HepG2 (cell line): Measurements from ENCODE around the gene P4HB. TPM values are rescaled to one million over a fixed set of nuclear protein-coding genes. Genes with fewer than 3 reads are reported as not detected.

Experiments
- ATAC-seq: fragments of 200-7000 bp; cut with Tn5 transposase; 3 replicates; pipeline ENCODE4 v1.9.1; 2020; ENCODE audit warnings: mild to moderate bottlenecking, moderate library complexity
- BruUV-seq: library from RNA; stranded (reverse); fragments of 400-500 nt; replicated peaks from 2 replicates; lab custom pipeline; 2021; lab: Mats Ljungman, UMichigan
- CTCF ChIA-PET: fragments of 300-600 bp; formaldehyde crosslinking; extraction: SDS; loops from one replicate; lab custom pipeline; 2021; ENCODE audit warnings: low total read pairs, inconsistent platforms, low intra/inter-chr PET ratio; lab: Yijun Ruan, JAX
- POLR2A ChIA-PET: fragments of 350-600 bp; sonication (Branson Sonifier 250); formaldehyde crosslinking; loops from one replicate; lab custom pipeline; 2020; ENCODE audit warnings: antibody characterized with exemption, inconsistent platforms; lab: Yijun Ruan, JAX
- DNase-seq: peaks from one replicate; pipeline ENCODE4 v3.0.0-alpha.2; 2015; ENCODE audit warnings: low spot score
- FAIRE-seq: peaks from 3 replicates; lab custom pipeline; 2011; peaks lifted over from hg19 to GRCh38; lab: Jason Lieb, UNC
- H2AFZ ChIP-seq: one replicate; pipeline ENCODE4 v1.6.1; 2011; ENCODE audit warnings: low read length, inconsistent platforms
- H3K27ac ChIP-seq: fragments of 300-600 bp; 3 replicates; pipeline ENCODE4 v1.8.0; 2011; ENCODE audit warnings: mixed run types, mild to moderate bottlenecking, mixed read lengths, low read length, inconsistent platforms; ENCODE audit not compliant: insufficient read depth; ENCODE audit errors: extremely low read length
- H3K27me3 ChIP-seq, 2 experiments: fragments of 200-600 bp in 1 of 2; 2 replicates in 1 of 2; 3 replicates in 1 of 2; pipeline versions ENCODE4 v1.6.0 to v1.8.0; 2011; ENCODE audit warnings: low read length in 2 of 2, mild to moderate bottlenecking in 2 of 2, moderate library complexity in 2 of 2, inconsistent platforms in 1 of 2; ENCODE audit not compliant: insufficient read depth in 2 of 2, control insufficient read depth in 1 of 2
- H3K36me3 ChIP-seq, 2 experiments: fragments of 200-600 bp in 1 of 2; replicated peaks in 1 of 2; 2 replicates in 1 of 2; 3 replicates in 1 of 2; pipeline versions ENCODE4 v1.5.1 to v1.8.0; 2011; ENCODE audit warnings: low read length in 2 of 2, inconsistent platforms in 1 of 2; ENCODE audit not compliant: insufficient read depth in 2 of 2, control insufficient read depth in 1 of 2
- H3K4me1 ChIP-seq: 2 replicates; pipeline ENCODE4 v1.5.1; 2012; ENCODE audit warnings: low read length, inconsistent platforms; ENCODE audit not compliant: insufficient read depth
- H3K4me2 ChIP-seq: 2 replicates; pipeline ENCODE4 v1.6.0; 2011; ENCODE audit warnings: low read depth, low read length, inconsistent platforms
- H3K4me3 ChIP-seq, 3 experiments: fragments of 200-600 bp in 1 of 3; sonication (generic), shearing (Covaris generic) in 1 of 3; replicated peaks in 1 of 3; 2 replicates each; pipeline ENCODE4 v1.5.1; 2011 to 2016; ENCODE audit warnings: low read length in 3 of 3, inconsistent platforms in 2 of 3, low read depth in 2 of 3, mild to moderate bottlenecking in 2 of 3, control low read depth in 1 of 3, mixed read lengths in 1 of 3; ENCODE audit not compliant: insufficient read depth in 1 of 3
- H3K79me2 ChIP-seq: one replicate; pipeline ENCODE4 v1.6.1; 2011; ENCODE audit warnings: low read length, inconsistent platforms; ENCODE audit not compliant: insufficient read depth
- H3K9ac ChIP-seq: 2 replicates; pipeline ENCODE4 v1.6.0; 2011; ENCODE audit warnings: mild to moderate bottlenecking, low read depth, low read length, inconsistent platforms; ENCODE audit not compliant: insufficient read depth
- H3K9me3 ChIP-seq: 2 replicates; pipeline ENCODE4 v1.5.1; 2012; ENCODE audit warnings: mild to moderate bottlenecking, low read length
- H4K20me1 ChIP-seq: 2 replicates; pipeline ENCODE4 v1.6.0; 2011; ENCODE audit warnings: inconsistent platforms, mild to moderate bottlenecking, low read length, moderate library complexity; ENCODE audit not compliant: insufficient read depth
- CCAR2 ChIP-seq: fragments of 200-400 bp; formaldehyde crosslinking; optimal IDR thresholded peaks from 2 replicates; pipeline ENCODE3; 2018; ENCODE audit warnings: low read depth, mild to moderate bottlenecking, low read length, moderate library complexity
- HHEX ChIP-seq: IDR thresholded peaks from 2 replicates; pipeline ENCODE4 v1.6.1; 2016; ENCODE audit warnings: control low read depth
- HNF4G ChIP-seq, 2 experiments: sonication (generic) in 1 of 2; formaldehyde crosslinking in 1 of 2; IDR thresholded peaks; 2 replicates each; pipeline versions ENCODE4 v1.4.0 to v1.6.1; 2011 to 2020; ENCODE audit warnings: borderline replicate concordance in 2 of 2, low read depth in 2 of 2, mild to moderate bottlenecking in 2 of 2, low read length in 1 of 2, missing genetic modification reagents in 1 of 2, moderate library complexity in 1 of 2
- HOXA3 ChIP-seq: sonication (generic); formaldehyde crosslinking; IDR thresholded peaks from 2 replicates; pipeline ENCODE4 v1.5.0; 2020; ENCODE audit warnings: missing genetic modification reagents
- KLF16 ChIP-seq, 2 experiments: sonication (generic) in 1 of 2; formaldehyde crosslinking in 1 of 2; IDR thresholded peaks; 2 replicates each; pipeline versions ENCODE4 v1.6.1 to v1.8.0; 2016 to 2023; ENCODE audit warnings: missing genetic modification reagents in 2 of 2, missing compliant biosample characterization in 1 of 2
- RCOR2 ChIP-seq: IDR thresholded peaks from 2 replicates; pipeline ENCODE4 v1.6.1; 2016; ENCODE audit warnings: missing biosample characterization, missing genetic modification reagents
- SMAD1 ChIP-seq: sonication (generic); formaldehyde crosslinking; IDR thresholded peaks from 2 replicates; pipeline ENCODE4 v1.4.0; 2020; ENCODE audit warnings: missing genetic modification reagents, low read depth, mild to moderate bottlenecking, borderline replicate concordance
- ZBTB38 ChIP-seq: sonication (generic); formaldehyde crosslinking; IDR thresholded peaks from 2 replicates; pipeline ENCODE4 v1.5.1; 2020; ENCODE audit warnings: mild to moderate bottlenecking, missing genetic modification reagents
- ZMYM3 ChIP-seq: sonication (generic); formaldehyde crosslinking; IDR thresholded peaks from 2 replicates; pipeline ENCODE4 v1.5.1; 2020; ENCODE audit warnings: mild to moderate bottlenecking, missing genetic modification reagents
- WGBS: methylation state at CpG from one replicate; pipeline ENCODE4 v1.1.6; 2017; ENCODE audit warnings: low lambda C conversion rate; 5-methylcytosine and 5-hydroxymethylcytosine counted together
- in situ Hi-C: cut with HindIII; loops from 2 replicates; pipeline ENCODE4 v1.10.0; 2017; ENCODE audit warnings: low pct_unique_long_range_greater_than_20kb; ENCODE audit not compliant: extremely low pct_ligation_motif_present
- intact Hi-C: fragments of 100-400 bp; cut with micrococcal nuclease; formaldehyde crosslinking; loops from one replicate; pipeline ENCODE4 v1.10.0; 2022; ENCODE audit not compliant: unreplicated experiment
- polyA plus RNA-seq, 8 experiments: library from polyadenylated mRNA; depleted of rRNA in 3 of 8; stranded (reverse) in 7 of 8; unstranded in 1 of 8; fragments of >200 nt; fragmentation: Illumina TruSeq in 4 of 8; extraction: Trizol in 4 of 8; gene quantifications; 2 replicates each; pipeline versions ENCODE4 v1.2.1 to v1.2.3, GENCODE V29; 2011 to 2016; ENCODE audit warnings: low read depth in 4 of 8, missing spikeins in 1 of 8, mixed read lengths in 1 of 8; ENCODE audit not compliant: insufficient read depth in 1 of 8
- total RNA-seq, 5 experiments: library from RNA; depleted of rRNA; stranded (reverse); fragments of >200 nt; fragmentation: Illumina TruSeq; extraction: Trizol; gene quantifications; 2 replicates each; pipeline ENCODE4 v1.2.3, GENCODE V29; 2016; ENCODE audit warnings: low read depth in 1 of 5
- TF ChIP-seq, protein P1 (sequence below): sonication (generic); formaldehyde crosslinking; IDR thresholded peaks from 2 replicates; pipeline ENCODE4 v1.5.1; 2020; ENCODE audit warnings: missing genetic modification reagents, mild to moderate bottlenecking, borderline replicate concordance
- TF ChIP-seq, protein P2 (sequence below): sonication (generic); formaldehyde crosslinking; IDR thresholded peaks from 2 replicates; pipeline ENCODE4 v1.4.0; 2020; ENCODE audit warnings: missing genetic modification reagents
- TF ChIP-seq, protein P3 (sequence below): sonication (generic); formaldehyde crosslinking; IDR thresholded peaks from 2 replicates; pipeline ENCODE4 v1.4.0; 2020; ENCODE audit warnings: missing genetic modification reagents
- TF ChIP-seq, protein P4 (sequence below): sonication (generic); formaldehyde crosslinking; IDR thresholded peaks from 2 replicates; pipeline ENCODE4 v1.4.0; 2020; ENCODE audit warnings: mild to moderate bottlenecking, missing genetic modification reagents

Gene P4HB
- total and polyA plus RNA-seq, 2 of the 13 experiments (the other 11 are each of a cell fraction or from before 2014, with no cell fraction given), result 185 to 782 TPM

DNA sequence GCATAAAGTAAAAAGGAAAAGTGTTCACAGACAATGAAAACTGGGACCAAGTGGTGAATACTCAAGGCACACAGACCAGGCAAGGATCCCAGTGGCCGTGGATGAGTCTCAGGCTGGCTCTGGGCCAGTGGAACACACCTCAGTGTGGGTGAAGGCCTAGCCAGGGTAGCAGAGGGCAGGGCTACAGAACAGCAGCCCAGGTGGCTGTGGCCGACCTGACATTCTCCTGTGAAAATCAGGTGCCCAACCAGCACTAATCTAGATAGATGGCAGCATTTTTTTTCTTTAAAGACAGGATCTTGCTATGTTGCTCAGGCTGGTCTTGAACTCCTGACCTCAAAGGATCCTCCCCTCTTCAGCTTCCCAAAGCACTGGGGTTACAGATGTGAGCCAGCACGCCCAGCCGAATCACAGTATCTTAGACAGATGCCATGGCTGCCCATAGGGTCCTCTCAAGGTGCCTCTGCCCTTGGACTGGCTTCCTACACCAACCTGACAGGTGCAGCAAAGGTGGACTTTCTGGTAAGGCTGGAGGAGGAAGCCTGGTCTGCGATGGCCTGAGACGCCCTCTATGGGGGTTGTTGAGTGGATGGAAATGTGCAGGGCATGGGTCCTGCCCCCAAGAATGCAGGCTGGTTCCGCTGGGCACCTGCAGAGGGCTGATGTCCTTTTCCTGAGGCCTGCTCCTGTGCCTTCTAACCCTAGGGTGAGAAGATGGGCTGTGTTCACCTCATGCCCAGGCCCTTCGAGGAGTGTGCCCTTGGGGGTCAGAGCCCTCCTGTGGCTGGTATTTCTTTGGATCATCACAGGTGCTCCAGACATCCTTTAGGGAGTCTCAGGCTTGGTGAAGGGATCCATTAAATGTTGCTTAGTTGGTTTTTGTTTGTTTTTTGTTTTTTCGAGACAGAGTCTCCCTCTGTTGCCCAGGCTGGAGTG, 3.8 kb upstream of the P4HB start (continued):
- TF ChIP-seq, protein P1, sequence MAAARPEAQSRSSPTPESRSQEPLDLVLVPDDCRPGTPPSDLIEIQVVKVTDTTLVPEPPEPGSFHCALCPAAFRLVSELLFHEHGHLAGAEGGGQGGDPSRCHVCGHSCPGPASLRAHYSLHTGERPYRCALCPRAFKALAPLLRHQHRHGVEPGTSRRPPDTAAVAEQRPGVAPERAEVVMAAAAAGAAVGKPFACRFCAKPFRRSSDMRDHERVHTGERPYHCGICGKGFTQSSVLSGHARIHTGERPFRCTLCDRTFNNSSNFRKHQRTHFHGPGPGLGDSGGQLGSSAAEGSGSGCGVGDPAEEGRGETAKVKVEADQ (CRISPR knock-in tag), result 0 out of 2 replicates have a peak, but pooled peaks have one; percentile 13
- TF ChIP-seq, protein P2, sequence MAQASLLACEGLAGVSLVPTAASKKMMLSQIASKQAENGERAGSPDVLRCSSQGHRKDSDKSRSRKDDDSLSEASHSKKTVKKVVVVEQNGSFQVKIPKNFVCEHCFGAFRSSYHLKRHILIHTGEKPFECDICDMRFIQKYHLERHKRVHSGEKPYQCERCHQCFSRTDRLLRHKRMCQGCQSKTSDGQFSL (CRISPR knock-in tag), result no peak

DNA sequence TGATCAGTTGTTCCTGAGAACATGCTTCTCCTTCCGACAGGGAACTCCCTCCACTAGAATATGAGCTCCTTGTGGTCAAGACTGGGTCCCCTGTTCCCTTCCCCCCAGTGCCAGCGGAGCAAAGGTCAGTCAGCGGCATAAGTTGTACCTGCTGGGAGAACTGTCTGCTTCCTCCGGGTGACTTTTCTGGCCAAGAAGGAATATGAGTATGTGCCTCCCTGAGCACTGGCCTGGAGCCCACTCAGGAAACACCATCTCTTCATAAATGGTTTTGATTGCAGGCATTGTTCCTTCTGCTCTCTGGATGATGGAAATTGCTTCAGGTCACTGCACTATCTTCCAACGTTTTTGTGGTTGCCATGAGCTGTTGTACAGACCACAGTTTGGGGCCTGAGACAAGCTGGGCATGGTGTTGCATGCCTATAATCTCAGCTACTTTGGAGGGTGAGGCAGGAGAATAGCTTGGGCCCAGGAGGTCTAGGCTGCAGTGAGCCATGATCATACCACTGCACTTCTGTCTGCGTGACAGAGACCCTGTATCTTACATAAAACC, 2.9 kb upstream of the P4HB start:
- Histone ChIP-seq H2AFZ (no peak overlapping the region), H3K9me3 (no peaks in the 10 kb centered on the region), H3K27me3 (no peaks in the 10 kb centered on the region; a peak in 1 of 5 replicates), H3K4me2 (peak overlapping the region; percentile 78), H3K4me3 (peak overlapping the region in 2 of 3 experiments; percentile 13 to 91; a peak in 3 of 6 replicates), H4K20me1 (peaks cover 54% of the 10 kb centered on the region), H3K36me3 (peaks cover 15 to 37% of the 10 kb centered on the region in 2 experiments), H3K9ac (peak overlapping the region; percentile 39), H3K79me2 (peaks cover 56% of the 10 kb centered on the region), H3K27ac (peak overlapping the region; percentile 30), H3K4me1 (peaks cover 77% of the 10 kb centered on the region)
- DNase-seq (no peak), FAIRE-seq (no peak), ATAC-seq (no peak)
- ChIA-PET POLR2A (interaction anchor here (0.5 to 3.7 kb wide), 10 partner anchors 10 to 1186 kb away, joined by 3 to 21 read pairs (median 4); partner anchors contain the start of genes DCXR and MCRIP1), CTCF (no interaction called here)
- in situ Hi-C loops (no loop called here), intact Hi-C loops (loop anchor here (5.0 kb wide), 1 partner anchor 41 kb away; no protein-coding TSS in a partner anchor)
- BruUV-seq, result no TSS peak
- WGBS, result 64% methylated on average over 6 of the region's 6 CpGs
- TF ChIP-seq RCOR2 (CRISPR knock-in tag), result no peak
- TF ChIP-seq HOXA3 (CRISPR knock-in tag), result peak; percentile 36; the same call in 1 of the 2 replicates
- TF ChIP-seq, protein P3, sequence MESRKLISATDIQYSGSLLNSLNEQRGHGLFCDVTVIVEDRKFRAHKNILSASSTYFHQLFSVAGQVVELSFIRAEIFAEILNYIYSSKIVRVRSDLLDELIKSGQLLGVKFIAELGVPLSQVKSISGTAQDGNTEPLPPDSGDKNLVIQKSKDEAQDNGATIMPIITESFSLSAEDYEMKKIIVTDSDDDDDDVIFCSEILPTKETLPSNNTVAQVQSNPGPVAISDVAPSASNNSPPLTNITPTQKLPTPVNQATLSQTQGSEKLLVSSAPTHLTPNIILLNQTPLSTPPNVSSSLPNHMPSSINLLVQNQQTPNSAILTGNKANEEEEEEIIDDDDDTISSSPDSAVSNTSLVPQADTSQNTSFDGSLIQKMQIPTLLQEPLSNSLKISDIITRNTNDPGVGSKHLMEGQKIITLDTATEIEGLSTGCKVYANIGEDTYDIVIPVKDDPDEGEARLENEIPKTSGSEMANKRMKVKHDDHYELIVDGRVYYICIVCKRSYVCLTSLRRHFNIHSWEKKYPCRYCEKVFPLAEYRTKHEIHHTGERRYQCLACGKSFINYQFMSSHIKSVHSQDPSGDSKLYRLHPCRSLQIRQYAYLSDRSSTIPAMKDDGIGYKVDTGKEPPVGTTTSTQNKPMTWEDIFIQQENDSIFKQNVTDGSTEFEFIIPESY (CRISPR knock-in tag), result peak; percentile 84
- no peak for TF ChIP-seq ZMYM3 (CRISPR knock-in tag)
- TF ChIP-seq, protein P4, sequence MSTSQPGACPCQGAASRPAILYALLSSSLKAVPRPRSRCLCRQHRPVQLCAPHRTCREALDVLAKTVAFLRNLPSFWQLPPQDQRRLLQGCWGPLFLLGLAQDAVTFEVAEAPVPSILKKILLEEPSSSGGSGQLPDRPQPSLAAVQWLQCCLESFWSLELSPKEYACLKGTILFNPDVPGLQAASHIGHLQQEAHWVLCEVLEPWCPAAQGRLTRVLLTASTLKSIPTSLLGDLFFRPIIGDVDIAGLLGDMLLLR (CRISPR knock-in tag), result no peak
- peak; percentile 73; the same call in 1 of the 2 replicates for TF ChIP-seq ZBTB38 (CRISPR knock-in tag)
- no peak for TF ChIP-seq CCAR2
- peak; percentile 54; the same call in 1 of the 2 replicates for TF ChIP-seq HNF4G (IDR thresholded peaks at IDR 0.05; ENCODE audit: borderline replicate concordance, low read depth, low read length)
- no peak for TF ChIP-seq HNF4G (CRISPR knock-in tag; IDR thresholded peaks at IDR 0.05; ENCODE audit: borderline replicate concordance, low read depth)
- TF ChIP-seq KLF16 (CRISPR knock-in tag; IDR thresholded peaks at IDR 0.05), result no peak
- TF ChIP-seq HHEX (CRISPR knock-in tag), result no peak
- TF ChIP-seq SMAD1, result 0 out of 2 replicates have a peak, but pooled peaks have one; percentile 65
